Gastroesophageal sphincter (tissue), 3 donors: Measurements from ENCODE around the gene RTCA.

Experiments used
- CTCF ChIP-seq, 4 experiments: fragments of 200-600 bp in 2 of 4; fragments of 450-650 bp in 2 of 4; sonication (generic) in 1 of 4; IDR thresholded peaks; one replicate each; pipeline ENCODE4 v1.5.1; 2017 to 2019; ENCODE audit warnings: antibody characterized with exemption in 4 of 4, mild to moderate bottlenecking in 2 of 4, moderate library complexity in 2 of 4
- EP300 ChIP-seq: sonication (generic); formaldehyde crosslinking; IDR thresholded peaks from one replicate; pipeline ENCODE4 v1.6.1; 2017; ENCODE audit warnings: antibody characterized with exemption, mild to moderate bottlenecking
- POLR2A ChIP-seq, 2 donors: fragments of 450-650 bp; IDR thresholded peaks; one replicate each; pipeline ENCODE4 v1.6.1; 2017; ENCODE audit warnings: antibody characterized with exemption in 2 of 2, mild to moderate bottlenecking in 2 of 2, moderate library complexity in 1 of 2
- POLR2AphosphoS5 ChIP-seq: sonication (generic); formaldehyde crosslinking; IDR thresholded peaks from one replicate; pipeline ENCODE4 v1.6.1; 2017; ENCODE audit warnings: antibody characterized with exemption

- TF ChIP-seq CTCF (IDR thresholded peaks at IDR 0.05) (no peak), POLR2AphosphoS5 (no peak), EP300 (no peak), POLR2A (IDR thresholded peaks at IDR 0.05) (no peak)
Observed at GRCh38 chr1:100298512-100298911, 32.5 kb downstream of the RTCA start.
